ENCODE data around the gene TSNAX. TPM values are rescaled to one million over a fixed set of nuclear protein-coding genes. Genes with fewer than 3 reads are reported as not detected.

The TSNAX gene
- total RNA-seq, 1 experiment from 2014 or later: 47.1 TPM

DNA sequence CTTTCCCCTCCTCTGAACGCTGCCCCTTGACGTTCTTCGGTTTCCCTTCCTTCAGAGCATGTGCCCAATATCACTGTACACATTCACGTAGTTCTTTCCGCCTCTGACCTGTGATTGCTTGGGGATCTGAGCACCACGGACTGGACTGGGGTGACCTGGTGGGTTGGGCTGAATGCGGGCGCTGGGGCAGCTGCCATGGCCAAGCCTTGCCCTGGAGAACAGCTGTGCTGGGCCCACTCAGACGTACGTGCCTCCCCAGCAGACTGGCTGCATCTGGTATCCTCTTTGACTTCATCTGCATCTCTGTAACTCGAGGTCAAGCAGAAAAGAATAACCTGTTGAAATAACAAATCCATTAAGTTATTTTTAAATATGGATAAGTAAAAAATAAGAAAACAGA lies 63.0 kb downstream of the TSNAX start:
- ATAC-seq (no peak), DNase-seq (ENCODE audit: low read depth, low spot score) (no peak)
- no peak overlapping the region for H3K4me2 ChIP-seq (ENCODE audit: low read length)
- H3K9me2 ChIP-seq (ENCODE audit: insufficient read depth): no peaks in the 10 kb centered on the region
- no peaks in the 10 kb centered on the region for H3K27me3 ChIP-seq (ENCODE audit: insufficient read depth, low read length)
- BruUV-seq (replicated peaks): no TSS peak
- ChIA-PET RAD21 (ENCODE audit: low non-redundant PET in 1 of 2, low total read pairs in 2 of 2, uncharacterized antibody in 2 of 2, unreplicated experiment in 2 of 2) (interaction anchor here in 1 of 2 experiments (0.9 kb wide), 1 partner anchor 253 kb away, joined by 3 read pairs; the partner anchor contains the start of gene SPRTN), CTCF (interaction anchor here (0.9 to 2.0 kb wide), 2 partner anchors 11 to 276 kb away, joined by 3 to 4 read pairs; no protein-coding TSS in a partner anchor), POLR2A (no interaction called here)
- no peak overlapping the region for H2AFZ ChIP-seq (ENCODE audit: low read depth, low read length, poor library complexity, severe bottlenecking)
- intact Hi-C loops (cut with micrococcal nuclease): no loop called here
- no peak overlapping the region for H3K4me3 ChIP-seq (replicated peaks in 1 of 2; ENCODE audit: low read depth in 1 of 2, low read length in 2 of 2)
- H3K9ac ChIP-seq (ENCODE audit: low read length): no peak overlapping the region
- H3K79me2 ChIP-seq (ENCODE audit: insufficient read depth, low read length): no peaks in the 10 kb centered on the region
- H3K4me1 ChIP-seq (ENCODE audit: control insufficient read depth in 1 of 2, insufficient read depth in 2 of 2, low read length in 2 of 2): no peaks in the 10 kb centered on the region
- TF ChIP-seq CEBPB (IDR thresholded peaks at IDR 0.05; ENCODE audit: low read depth): no peak
- no peak for TF ChIP-seq POLR2A (IDR thresholded peaks at IDR 0.05; ENCODE audit: borderline replicate concordance, extremely low read depth, insufficient read depth, insufficient read length)
- TF ChIP-seq, protein P1, sequence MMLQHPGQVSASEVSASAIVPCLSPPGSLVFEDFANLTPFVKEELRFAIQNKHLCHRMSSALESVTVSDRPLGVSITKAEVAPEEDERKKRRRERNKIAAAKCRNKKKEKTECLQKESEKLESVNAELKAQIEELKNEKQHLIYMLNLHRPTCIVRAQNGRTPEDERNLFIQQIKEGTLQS (IDR thresholded peaks at IDR 0.05): no peak
- no peak for TF ChIP-seq CBX3 (IDR thresholded peaks at IDR 0.05; ENCODE audit: low read depth)
- no peak for TF ChIP-seq SIN3A (IDR thresholded peaks at IDR 0.05; ENCODE audit: low read depth)
- TF ChIP-seq, protein P2, sequence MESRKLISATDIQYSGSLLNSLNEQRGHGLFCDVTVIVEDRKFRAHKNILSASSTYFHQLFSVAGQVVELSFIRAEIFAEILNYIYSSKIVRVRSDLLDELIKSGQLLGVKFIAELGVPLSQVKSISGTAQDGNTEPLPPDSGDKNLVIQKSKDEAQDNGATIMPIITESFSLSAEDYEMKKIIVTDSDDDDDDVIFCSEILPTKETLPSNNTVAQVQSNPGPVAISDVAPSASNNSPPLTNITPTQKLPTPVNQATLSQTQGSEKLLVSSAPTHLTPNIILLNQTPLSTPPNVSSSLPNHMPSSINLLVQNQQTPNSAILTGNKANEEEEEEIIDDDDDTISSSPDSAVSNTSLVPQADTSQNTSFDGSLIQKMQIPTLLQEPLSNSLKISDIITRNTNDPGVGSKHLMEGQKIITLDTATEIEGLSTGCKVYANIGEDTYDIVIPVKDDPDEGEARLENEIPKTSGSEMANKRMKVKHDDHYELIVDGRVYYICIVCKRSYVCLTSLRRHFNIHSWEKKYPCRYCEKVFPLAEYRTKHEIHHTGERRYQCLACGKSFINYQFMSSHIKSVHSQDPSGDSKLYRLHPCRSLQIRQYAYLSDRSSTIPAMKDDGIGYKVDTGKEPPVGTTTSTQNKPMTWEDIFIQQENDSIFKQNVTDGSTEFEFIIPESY (IDR thresholded peaks at IDR 0.05; ENCODE audit: extremely low read depth, insufficient replicate concordance, low read length): no peak
- TF ChIP-seq POLR2AphosphoS5 (IDR thresholded peaks at IDR 0.05; ENCODE audit: low read depth, low read length): no peak
- no peak for TF ChIP-seq YY1 (IDR thresholded peaks at IDR 0.05; ENCODE audit: extremely low read depth, insufficient replicate concordance, low read depth, low read length)
- no peak for TF ChIP-seq ELF1 (IDR thresholded peaks at IDR 0.05; ENCODE audit: borderline replicate concordance, low read depth)
- TF ChIP-seq, protein P3, sequence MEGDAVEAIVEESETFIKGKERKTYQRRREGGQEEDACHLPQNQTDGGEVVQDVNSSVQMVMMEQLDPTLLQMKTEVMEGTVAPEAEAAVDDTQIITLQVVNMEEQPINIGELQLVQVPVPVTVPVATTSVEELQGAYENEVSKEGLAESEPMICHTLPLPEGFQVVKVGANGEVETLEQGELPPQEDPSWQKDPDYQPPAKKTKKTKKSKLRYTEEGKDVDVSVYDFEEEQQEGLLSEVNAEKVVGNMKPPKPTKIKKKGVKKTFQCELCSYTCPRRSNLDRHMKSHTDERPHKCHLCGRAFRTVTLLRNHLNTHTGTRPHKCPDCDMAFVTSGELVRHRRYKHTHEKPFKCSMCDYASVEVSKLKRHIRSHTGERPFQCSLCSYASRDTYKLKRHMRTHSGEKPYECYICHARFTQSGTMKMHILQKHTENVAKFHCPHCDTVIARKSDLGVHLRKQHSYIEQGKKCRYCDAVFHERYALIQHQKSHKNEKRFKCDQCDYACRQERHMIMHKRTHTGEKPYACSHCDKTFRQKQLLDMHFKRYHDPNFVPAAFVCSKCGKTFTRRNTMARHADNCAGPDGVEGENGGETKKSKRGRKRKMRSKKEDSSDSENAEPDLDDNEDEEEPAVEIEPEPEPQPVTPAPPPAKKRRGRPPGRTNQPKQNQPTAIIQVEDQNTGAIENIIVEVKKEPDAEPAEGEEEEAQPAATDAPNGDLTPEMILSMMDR (IDR thresholded peaks at IDR 0.05 in 2 of 3, conservative IDR thresholded peaks at IDR 0.05 in 1 of 3; ENCODE audit: borderline replicate concordance in 1 of 3, insufficient read depth in 1 of 3, low read depth in 2 of 3, low read length in 2 of 3): no peak
- no peak for TF ChIP-seq SRF (IDR thresholded peaks at IDR 0.05; ENCODE audit: low read depth)
- TF ChIP-seq, protein P4, sequence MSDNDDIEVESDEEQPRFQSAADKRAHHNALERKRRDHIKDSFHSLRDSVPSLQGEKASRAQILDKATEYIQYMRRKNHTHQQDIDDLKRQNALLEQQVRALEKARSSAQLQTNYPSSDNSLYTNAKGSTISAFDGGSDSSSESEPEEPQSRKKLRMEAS (IDR thresholded peaks at IDR 0.05): no peak
- no peak for TF ChIP-seq FOSL1 (IDR thresholded peaks at IDR 0.05; ENCODE audit: low read depth)
- no peak for TF ChIP-seq ZNF274 (IDR thresholded peaks at IDR 0.05; ENCODE audit: low read depth, low read length)
- no peak for TF ChIP-seq JUND (IDR thresholded peaks at IDR 0.05)
- TF ChIP-seq, protein P5, sequence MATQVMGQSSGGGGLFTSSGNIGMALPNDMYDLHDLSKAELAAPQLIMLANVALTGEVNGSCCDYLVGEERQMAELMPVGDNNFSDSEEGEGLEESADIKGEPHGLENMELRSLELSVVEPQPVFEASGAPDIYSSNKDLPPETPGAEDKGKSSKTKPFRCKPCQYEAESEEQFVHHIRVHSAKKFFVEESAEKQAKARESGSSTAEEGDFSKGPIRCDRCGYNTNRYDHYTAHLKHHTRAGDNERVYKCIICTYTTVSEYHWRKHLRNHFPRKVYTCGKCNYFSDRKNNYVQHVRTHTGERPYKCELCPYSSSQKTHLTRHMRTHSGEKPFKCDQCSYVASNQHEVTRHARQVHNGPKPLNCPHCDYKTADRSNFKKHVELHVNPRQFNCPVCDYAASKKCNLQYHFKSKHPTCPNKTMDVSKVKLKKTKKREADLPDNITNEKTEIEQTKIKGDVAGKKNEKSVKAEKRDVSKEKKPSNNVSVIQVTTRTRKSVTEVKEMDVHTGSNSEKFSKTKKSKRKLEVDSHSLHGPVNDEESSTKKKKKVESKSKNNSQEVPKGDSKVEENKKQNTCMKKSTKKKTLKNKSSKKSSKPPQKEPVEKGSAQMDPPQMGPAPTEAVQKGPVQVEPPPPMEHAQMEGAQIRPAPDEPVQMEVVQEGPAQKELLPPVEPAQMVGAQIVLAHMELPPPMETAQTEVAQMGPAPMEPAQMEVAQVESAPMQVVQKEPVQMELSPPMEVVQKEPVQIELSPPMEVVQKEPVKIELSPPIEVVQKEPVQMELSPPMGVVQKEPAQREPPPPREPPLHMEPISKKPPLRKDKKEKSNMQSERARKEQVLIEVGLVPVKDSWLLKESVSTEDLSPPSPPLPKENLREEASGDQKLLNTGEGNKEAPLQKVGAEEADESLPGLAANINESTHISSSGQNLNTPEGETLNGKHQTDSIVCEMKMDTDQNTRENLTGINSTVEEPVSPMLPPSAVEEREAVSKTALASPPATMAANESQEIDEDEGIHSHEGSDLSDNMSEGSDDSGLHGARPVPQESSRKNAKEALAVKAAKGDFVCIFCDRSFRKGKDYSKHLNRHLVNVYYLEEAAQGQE (IDR thresholded peaks at IDR 0.05; ENCODE audit: low read depth): no peak
- no peak for TF ChIP-seq RAD21 (IDR thresholded peaks at IDR 0.05; ENCODE audit: low read depth)
- no peaks in the 10 kb centered on the region for H4K20me1 ChIP-seq (ENCODE audit: insufficient read depth)
- H3K9me3 ChIP-seq (ENCODE audit: control insufficient read depth in 1 of 2, insufficient read depth in 1 of 2, low read depth in 1 of 2, low read length in 2 of 2): no peaks in the 10 kb centered on the region
- H3K36me3 ChIP-seq (ENCODE audit: control insufficient read depth in 1 of 2, insufficient read depth in 2 of 2, low read length in 2 of 2): no peaks in the 10 kb centered on the region
- no peak overlapping the region for H3K27ac ChIP-seq (ENCODE audit: low read depth, low read length)
